Measurements from ENCODE around the gene MCU.

MCU gene

DNA sequence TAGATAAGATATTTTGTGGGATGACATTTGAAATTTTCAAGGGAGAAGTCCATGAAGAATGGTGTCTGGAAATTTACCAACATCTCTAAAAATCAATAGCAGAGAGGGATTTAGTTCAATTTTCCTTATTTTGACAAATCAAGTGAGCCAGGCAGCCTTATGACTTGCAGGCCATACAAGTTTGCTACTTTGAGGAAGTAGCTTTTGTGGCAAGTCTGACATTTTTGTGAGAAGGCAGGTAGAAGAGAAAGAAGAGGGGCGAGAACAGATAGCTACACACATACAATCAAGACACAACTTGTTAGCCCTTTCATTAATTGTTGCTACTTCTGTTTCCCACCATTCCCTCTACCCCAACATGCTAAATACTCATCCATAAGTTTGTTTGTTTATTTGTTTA, 127.1 kb downstream of the MCU start:
- TF ChIP-seq POLR2AphosphoS5 (IDR thresholded peaks at IDR 0.05; ENCODE audit: low read depth, low read length): no peak
- TF ChIP-seq SIN3A (IDR thresholded peaks at IDR 0.05; ENCODE audit: borderline replicate concordance, insufficient read depth, low read length): no peak
- no peak for TF ChIP-seq TAF1 (IDR thresholded peaks at IDR 0.05; ENCODE audit: borderline replicate concordance, insufficient read depth, low read length)
- TF ChIP-seq, protein P1, sequence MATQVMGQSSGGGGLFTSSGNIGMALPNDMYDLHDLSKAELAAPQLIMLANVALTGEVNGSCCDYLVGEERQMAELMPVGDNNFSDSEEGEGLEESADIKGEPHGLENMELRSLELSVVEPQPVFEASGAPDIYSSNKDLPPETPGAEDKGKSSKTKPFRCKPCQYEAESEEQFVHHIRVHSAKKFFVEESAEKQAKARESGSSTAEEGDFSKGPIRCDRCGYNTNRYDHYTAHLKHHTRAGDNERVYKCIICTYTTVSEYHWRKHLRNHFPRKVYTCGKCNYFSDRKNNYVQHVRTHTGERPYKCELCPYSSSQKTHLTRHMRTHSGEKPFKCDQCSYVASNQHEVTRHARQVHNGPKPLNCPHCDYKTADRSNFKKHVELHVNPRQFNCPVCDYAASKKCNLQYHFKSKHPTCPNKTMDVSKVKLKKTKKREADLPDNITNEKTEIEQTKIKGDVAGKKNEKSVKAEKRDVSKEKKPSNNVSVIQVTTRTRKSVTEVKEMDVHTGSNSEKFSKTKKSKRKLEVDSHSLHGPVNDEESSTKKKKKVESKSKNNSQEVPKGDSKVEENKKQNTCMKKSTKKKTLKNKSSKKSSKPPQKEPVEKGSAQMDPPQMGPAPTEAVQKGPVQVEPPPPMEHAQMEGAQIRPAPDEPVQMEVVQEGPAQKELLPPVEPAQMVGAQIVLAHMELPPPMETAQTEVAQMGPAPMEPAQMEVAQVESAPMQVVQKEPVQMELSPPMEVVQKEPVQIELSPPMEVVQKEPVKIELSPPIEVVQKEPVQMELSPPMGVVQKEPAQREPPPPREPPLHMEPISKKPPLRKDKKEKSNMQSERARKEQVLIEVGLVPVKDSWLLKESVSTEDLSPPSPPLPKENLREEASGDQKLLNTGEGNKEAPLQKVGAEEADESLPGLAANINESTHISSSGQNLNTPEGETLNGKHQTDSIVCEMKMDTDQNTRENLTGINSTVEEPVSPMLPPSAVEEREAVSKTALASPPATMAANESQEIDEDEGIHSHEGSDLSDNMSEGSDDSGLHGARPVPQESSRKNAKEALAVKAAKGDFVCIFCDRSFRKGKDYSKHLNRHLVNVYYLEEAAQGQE (IDR thresholded peaks at IDR 0.05; ENCODE audit: insufficient read depth in 1 of 2, low read depth in 2 of 2, low read length in 2 of 2): no peak

DNA sequence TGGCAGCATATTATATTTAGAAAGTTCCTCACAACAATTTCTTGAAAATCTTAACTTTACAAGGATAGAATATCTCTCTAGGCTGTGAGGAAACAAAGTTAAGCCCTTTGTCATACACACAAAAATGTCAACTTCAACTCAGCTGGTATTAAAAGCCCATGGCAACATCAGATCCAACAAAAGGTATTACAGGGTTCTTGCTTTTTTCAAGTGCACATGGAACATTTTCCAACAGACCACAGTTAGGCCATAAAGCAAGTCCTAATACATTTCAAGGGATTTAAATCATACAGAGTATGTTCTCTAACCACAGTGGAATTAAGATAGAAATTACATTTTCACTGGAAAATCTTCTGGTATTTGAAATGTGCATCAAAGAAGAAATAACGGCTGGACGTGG, 129.7 kb downstream of the MCU start:
- TF ChIP-seq POLR2AphosphoS5 (IDR thresholded peaks at IDR 0.05; ENCODE audit: low read depth, low read length): no peak
- TF ChIP-seq, protein P1 (IDR thresholded peaks at IDR 0.05; ENCODE audit: insufficient read depth in 1 of 2, low read depth in 2 of 2, low read length in 2 of 2): no peak
- no peak for TF ChIP-seq FOXP2 (optimal IDR thresholded peaks at IDR 0.05; ENCODE audit: borderline replicate concordance, extremely low read depth, extremely low read length, insufficient read depth)
- TF ChIP-seq TAF1 (IDR thresholded peaks at IDR 0.05; ENCODE audit: borderline replicate concordance, insufficient read depth, low read length): no peak
- TF ChIP-seq SIN3A (IDR thresholded peaks at IDR 0.05; ENCODE audit: borderline replicate concordance, insufficient read depth, low read length): no peak

DNA sequence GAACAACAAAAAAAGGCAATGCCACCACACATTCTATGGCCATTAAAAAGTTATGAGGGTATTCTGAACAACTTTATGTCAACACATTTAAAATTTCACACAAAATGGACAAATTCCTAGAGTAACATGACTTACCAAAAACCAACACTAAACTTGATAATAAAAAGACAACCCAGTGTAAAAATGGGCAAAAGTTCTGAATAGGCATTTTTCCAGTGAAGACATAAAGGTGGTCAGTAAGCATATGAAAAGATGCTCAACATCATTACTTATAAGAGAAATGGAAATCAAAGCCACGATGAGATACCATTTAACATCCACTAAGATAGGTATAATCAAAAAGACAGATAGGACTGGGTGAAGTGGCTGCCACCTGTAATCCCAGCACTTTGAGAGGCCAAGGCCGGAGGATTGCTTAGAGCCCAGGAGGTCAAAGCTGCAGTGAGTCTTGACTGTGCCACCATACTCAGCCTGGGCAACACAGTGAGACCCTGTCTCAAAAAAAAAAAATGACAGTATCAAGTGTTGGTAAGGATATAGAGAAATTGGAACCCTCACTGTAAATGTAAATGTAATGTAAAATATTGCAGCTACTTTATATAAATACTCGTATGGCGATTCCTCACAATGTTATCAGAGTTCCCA, 130.5 kb downstream of the MCU start:
- TF ChIP-seq FOXP2 (optimal IDR thresholded peaks at IDR 0.05; ENCODE audit: borderline replicate concordance, extremely low read depth, extremely low read length, insufficient read depth): no peak
- TF ChIP-seq SIN3A (IDR thresholded peaks at IDR 0.05; ENCODE audit: borderline replicate concordance, insufficient read depth, low read length): no peak
- no peak for TF ChIP-seq TAF1 (IDR thresholded peaks at IDR 0.05; ENCODE audit: borderline replicate concordance, insufficient read depth, low read length)
- TF ChIP-seq POLR2AphosphoS5 (IDR thresholded peaks at IDR 0.05; ENCODE audit: low read depth, low read length): no peak
- TF ChIP-seq, protein P1 (IDR thresholded peaks at IDR 0.05; ENCODE audit: insufficient read depth in 1 of 2, low read depth in 2 of 2, low read length in 2 of 2): no peak

DNA sequence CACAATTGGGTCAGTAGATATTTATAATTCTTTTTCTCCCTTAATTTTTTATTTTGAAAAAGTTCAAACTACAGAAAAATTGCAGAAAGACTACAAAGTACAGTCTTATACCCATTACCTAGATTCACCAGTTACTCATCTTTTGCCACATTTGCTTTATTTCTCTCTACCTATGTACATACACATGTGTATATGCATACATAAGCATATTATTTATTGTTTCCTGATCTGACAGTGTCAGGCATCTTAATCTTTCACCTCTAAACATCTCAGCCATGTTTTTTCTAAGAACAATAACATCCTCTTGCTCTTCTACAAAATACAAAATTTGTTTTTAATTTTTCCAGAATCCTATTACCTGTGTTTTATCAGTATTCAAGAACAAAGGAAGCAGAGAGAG, 133.2 kb downstream of the MCU start:
- TF ChIP-seq FOXP2 (optimal IDR thresholded peaks at IDR 0.05; ENCODE audit: borderline replicate concordance, extremely low read depth, extremely low read length, insufficient read depth) (no peak), POLR2AphosphoS5 (IDR thresholded peaks at IDR 0.05; ENCODE audit: low read depth, low read length) (no peak), TAF1 (IDR thresholded peaks at IDR 0.05; ENCODE audit: borderline replicate concordance, insufficient read depth, low read length) (no peak), SIN3A (IDR thresholded peaks at IDR 0.05; ENCODE audit: borderline replicate concordance, insufficient read depth, low read length) (no peak)
- TF ChIP-seq, protein P1 (IDR thresholded peaks at IDR 0.05; ENCODE audit: insufficient read depth in 1 of 2, low read depth in 2 of 2, low read length in 2 of 2): no peak

DNA sequence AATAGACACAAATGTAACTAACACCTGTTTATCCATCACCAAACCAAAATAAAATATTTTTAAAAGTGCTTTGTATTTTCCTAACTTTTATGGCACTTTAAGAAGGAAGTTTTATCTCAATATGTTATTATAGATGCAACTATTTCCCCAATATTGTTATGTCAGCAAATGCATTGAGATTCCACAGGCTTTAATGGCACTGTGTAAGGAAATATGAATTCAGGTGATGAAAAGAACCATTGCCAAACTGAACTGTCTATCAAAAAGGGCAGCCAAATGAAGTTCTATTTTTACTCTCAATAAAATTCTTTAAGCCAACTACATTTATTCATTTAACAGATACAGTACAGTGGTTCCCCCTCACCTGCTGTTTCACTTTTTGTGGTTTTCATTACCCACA, 134.4 kb downstream of the MCU start:
- no peak for TF ChIP-seq POLR2AphosphoS5 (IDR thresholded peaks at IDR 0.05; ENCODE audit: low read depth, low read length)
- TF ChIP-seq, protein P1 (IDR thresholded peaks at IDR 0.05; ENCODE audit: insufficient read depth in 1 of 2, low read depth in 2 of 2, low read length in 2 of 2): no peak
- TF ChIP-seq SIN3A (IDR thresholded peaks at IDR 0.05; ENCODE audit: borderline replicate concordance, insufficient read depth, low read length): no peak
- no peak for TF ChIP-seq FOXP2 (optimal IDR thresholded peaks at IDR 0.05; ENCODE audit: borderline replicate concordance, extremely low read depth, extremely low read length, insufficient read depth)
- TF ChIP-seq TAF1 (IDR thresholded peaks at IDR 0.05; ENCODE audit: borderline replicate concordance, insufficient read depth, low read length): no peak

Measured in PFSK-1 (cell line).